ENCODE results near the gene CCNA1.

CCNA1 gene

DNA sequence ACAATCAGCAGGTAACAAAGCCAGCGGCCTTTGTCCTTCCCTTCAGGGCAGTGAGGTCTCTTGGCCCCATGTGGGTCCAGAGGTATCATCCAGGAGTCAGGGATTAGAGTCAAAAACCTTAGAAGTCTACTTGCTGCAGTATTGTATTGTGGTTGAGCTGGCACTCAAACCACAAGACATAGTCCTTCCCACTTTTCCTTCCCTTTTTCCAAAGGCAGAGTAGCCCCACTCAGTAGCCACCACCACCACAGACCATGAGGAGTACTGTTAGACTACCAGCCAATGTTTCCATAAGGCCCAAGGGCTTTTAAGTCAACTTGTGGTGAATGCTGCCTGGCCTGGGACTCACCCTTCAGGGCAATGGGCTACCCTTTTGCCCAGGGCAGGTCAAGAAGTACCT, 27.1 kb upstream of the CCNA1 start:
- TF ChIP-seq ZNF514 (tag by site-specific recombination; IDR thresholded peaks at IDR 0.05) (no peak), ZNF292 (tag by site-specific recombination; IDR thresholded peaks at IDR 0.05; ENCODE audit: borderline replicate concordance, low read depth) (no peak), ZBTB48 (tag by site-specific recombination; IDR thresholded peaks at IDR 0.05) (no peak), ZNF416 (tag by site-specific recombination; IDR thresholded peaks at IDR 0.05) (no peak), OVOL3 (tag by site-specific recombination; IDR thresholded peaks at IDR 0.05) (no peak), ZNF555 (tag by site-specific recombination; conservative IDR thresholded peaks at IDR 0.05) (no peak), ZNF510 (tag by site-specific recombination; IDR thresholded peaks at IDR 0.05; ENCODE audit: insufficient replicate concordance) (no peak), ZNF121 (tag by site-specific recombination; IDR thresholded peaks at IDR 0.05) (no peak), ZNF211 (tag by site-specific recombination; IDR thresholded peaks at IDR 0.05; ENCODE audit: low read depth) (no peak), ZNF274 (IDR thresholded peaks at IDR 0.05; ENCODE audit: low read length) (no peak), ZNF274 (tag by site-specific recombination; IDR thresholded peaks at IDR 0.05; ENCODE audit: borderline replicate concordance) (no peak), KLF8 (tag by site-specific recombination; IDR thresholded peaks at IDR 0.05) (no peak), SALL2 (tag by site-specific recombination; IDR thresholded peaks at IDR 0.05; ENCODE audit: borderline replicate concordance) (no peak), FEZF1 (tag by site-specific recombination; IDR thresholded peaks at IDR 0.05) (no peak)
- TF ChIP-seq, protein P1, sequence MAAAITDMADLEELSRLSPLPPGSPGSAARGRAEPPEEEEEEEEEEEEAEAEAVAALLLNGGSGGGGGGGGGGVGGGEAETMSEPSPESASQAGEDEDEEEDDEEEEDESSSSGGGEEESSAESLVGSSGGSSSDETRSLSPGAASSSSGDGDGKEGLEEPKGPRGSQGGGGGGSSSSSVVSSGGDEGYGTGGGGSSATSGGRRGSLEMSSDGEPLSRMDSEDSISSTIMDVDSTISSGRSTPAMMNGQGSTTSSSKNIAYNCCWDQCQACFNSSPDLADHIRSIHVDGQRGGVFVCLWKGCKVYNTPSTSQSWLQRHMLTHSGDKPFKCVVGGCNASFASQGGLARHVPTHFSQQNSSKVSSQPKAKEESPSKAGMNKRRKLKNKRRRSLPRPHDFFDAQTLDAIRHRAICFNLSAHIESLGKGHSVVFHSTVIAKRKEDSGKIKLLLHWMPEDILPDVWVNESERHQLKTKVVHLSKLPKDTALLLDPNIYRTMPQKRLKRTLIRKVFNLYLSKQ (tag by site-specific recombination; IDR thresholded peaks at IDR 0.05; ENCODE audit: borderline replicate concordance) = no peak
- TF ChIP-seq, protein P2, sequence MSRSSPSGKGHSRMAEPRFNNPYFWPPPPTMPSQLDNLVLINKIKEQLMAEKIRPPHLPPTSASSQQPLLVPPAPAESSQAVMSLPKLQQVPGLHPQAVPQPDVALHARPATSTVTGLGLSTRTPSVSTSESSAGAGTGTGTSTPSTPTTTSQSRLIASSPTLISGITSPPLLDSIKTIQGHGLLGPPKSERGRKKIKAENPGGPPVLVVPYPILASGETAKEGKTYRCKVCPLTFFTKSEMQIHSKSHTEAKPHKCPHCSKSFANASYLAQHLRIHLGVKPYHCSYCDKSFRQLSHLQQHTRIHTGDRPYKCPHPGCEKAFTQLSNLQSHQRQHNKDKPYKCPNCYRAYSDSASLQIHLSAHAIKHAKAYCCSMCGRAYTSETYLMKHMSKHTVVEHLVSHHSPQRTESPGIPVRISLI (tag by site-specific recombination; IDR thresholded peaks at IDR 0.05) = no peak
- TF ChIP-seq, protein P3, sequence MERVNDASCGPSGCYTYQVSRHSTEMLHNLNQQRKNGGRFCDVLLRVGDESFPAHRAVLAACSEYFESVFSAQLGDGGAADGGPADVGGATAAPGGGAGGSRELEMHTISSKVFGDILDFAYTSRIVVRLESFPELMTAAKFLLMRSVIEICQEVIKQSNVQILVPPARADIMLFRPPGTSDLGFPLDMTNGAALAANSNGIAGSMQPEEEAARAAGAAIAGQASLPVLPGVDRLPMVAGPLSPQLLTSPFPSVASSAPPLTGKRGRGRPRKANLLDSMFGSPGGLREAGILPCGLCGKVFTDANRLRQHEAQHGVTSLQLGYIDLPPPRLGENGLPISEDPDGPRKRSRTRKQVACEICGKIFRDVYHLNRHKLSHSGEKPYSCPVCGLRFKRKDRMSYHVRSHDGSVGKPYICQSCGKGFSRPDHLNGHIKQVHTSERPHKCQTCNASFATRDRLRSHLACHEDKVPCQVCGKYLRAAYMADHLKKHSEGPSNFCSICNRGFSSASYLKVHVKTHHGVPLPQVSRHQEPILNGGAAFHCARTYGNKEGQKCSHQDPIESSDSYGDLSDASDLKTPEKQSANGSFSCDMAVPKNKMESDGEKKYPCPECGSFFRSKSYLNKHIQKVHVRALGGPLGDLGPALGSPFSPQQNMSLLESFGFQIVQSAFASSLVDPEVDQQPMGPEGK (tag by site-specific recombination; IDR thresholded peaks at IDR 0.05) = no peak
- ChIA-PET CTCF (no interaction called here), POLR2A (interaction anchor here (0.6 kb wide), 1 partner anchor 144 kb away, joined by 3 read pairs; no protein-coding TSS in a partner anchor)
- Histone ChIP-seq H3K4me1 (ENCODE audit: control insufficient read depth, insufficient read depth, low read length) (no peaks in the 10 kb centered on the region), H3K27ac (ENCODE audit: extremely low read depth, low read depth, low read length) (no peak overlapping the region), H3K9me3 (ENCODE audit: control insufficient read depth, insufficient read depth, low read depth, low read length) (no peaks in the 10 kb centered on the region), H3K36me3 (ENCODE audit: control insufficient read depth in 2 of 2, insufficient read depth in 1 of 2, low read length in 2 of 2) (no peaks in the 10 kb centered on the region), H3K4me3 (ENCODE audit: low read depth, low read length) (no peak overlapping the region)

DNA sequence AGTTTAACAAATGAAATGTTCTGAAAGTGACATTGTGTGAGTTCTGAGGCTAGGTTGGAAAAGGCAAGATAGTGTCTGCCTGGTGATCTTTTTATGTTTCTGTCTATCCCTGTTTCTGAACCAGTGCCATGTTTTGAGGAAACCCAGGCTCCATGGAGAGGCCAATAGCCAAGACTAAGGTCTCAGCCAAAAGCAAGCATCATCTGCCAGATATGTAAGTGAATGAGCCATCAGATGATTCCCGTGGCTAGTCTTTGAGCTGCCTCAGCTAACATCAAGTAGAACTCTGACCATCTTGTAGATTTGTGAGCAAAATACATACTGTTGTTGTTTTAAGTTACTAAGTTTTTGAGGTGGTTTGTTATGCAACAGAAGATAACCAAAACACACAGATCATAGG, 19.6 kb upstream of the CCNA1 start:
- H3K4me1 ChIP-seq (ENCODE audit: control insufficient read depth, insufficient read depth, low read length) = no peaks in the 10 kb centered on the region
- H3K27ac ChIP-seq (ENCODE audit: extremely low read depth, low read depth, low read length) = no peak overlapping the region
- H3K9me3 ChIP-seq (ENCODE audit: control insufficient read depth, insufficient read depth, low read depth, low read length) = no peaks in the 10 kb centered on the region
- CTCF ChIA-PET = no interaction called here
- no peak overlapping the region for H3K4me3 ChIP-seq (ENCODE audit: low read depth, low read length)
- POLR2A ChIA-PET = no interaction called here
- no peaks in the 10 kb centered on the region for H3K36me3 ChIP-seq (ENCODE audit: control insufficient read depth in 2 of 2, insufficient read depth in 1 of 2, low read length in 2 of 2)
- TF ChIP-seq, protein P4, sequence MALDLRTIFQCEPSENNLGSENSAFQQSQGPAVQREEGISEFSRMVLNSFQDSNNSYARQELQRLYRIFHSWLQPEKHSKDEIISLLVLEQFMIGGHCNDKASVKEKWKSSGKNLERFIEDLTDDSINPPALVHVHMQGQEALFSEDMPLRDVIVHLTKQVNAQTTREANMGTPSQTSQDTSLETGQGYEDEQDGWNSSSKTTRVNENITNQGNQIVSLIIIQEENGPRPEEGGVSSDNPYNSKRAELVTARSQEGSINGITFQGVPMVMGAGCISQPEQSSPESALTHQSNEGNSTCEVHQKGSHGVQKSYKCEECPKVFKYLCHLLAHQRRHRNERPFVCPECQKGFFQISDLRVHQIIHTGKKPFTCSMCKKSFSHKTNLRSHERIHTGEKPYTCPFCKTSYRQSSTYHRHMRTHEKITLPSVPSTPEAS (tag by site-specific recombination; IDR thresholded peaks at IDR 0.05) = no peak
- TF ChIP-seq ZBTB7A (tag by site-specific recombination; IDR thresholded peaks at IDR 0.05; ENCODE audit: low read depth) (no peak), ZNF837 (tag by site-specific recombination; IDR thresholded peaks at IDR 0.05) (no peak), ZNF366 (tag by site-specific recombination; conservative IDR thresholded peaks at IDR 0.05) (no peak), SP2 (tag by site-specific recombination; IDR thresholded peaks at IDR 0.05) (no peak), PRDM1 (tag by site-specific recombination; IDR thresholded peaks at IDR 0.05) (no peak), GLIS2 (tag by site-specific recombination; IDR thresholded peaks at IDR 0.05) (no peak), GLIS1 (tag by site-specific recombination; IDR thresholded peaks at IDR 0.05) (no peak), GFI1B (tag by site-specific recombination; IDR thresholded peaks at IDR 0.05) (no peak), HOXD13 (CRISPR knock-in tag; IDR thresholded peaks at IDR 0.05; ENCODE audit: borderline replicate concordance) (no peak), ZNF169 (tag by site-specific recombination; IDR thresholded peaks at IDR 0.05) (no peak), ZNF335 (tag by site-specific recombination; conservative IDR thresholded peaks at IDR 0.05) (no peak), KLF1 (tag by site-specific recombination; IDR thresholded peaks at IDR 0.05) (no peak)
- TF ChIP-seq, protein P5, sequence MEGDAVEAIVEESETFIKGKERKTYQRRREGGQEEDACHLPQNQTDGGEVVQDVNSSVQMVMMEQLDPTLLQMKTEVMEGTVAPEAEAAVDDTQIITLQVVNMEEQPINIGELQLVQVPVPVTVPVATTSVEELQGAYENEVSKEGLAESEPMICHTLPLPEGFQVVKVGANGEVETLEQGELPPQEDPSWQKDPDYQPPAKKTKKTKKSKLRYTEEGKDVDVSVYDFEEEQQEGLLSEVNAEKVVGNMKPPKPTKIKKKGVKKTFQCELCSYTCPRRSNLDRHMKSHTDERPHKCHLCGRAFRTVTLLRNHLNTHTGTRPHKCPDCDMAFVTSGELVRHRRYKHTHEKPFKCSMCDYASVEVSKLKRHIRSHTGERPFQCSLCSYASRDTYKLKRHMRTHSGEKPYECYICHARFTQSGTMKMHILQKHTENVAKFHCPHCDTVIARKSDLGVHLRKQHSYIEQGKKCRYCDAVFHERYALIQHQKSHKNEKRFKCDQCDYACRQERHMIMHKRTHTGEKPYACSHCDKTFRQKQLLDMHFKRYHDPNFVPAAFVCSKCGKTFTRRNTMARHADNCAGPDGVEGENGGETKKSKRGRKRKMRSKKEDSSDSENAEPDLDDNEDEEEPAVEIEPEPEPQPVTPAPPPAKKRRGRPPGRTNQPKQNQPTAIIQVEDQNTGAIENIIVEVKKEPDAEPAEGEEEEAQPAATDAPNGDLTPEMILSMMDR (tag by site-specific recombination; IDR thresholded peaks at IDR 0.05) = no peak
